Liver (tissue), 9 donors: ENCODE data around the gene EDN3. TPM values are rescaled to one million over a fixed set of nuclear protein-coding genes. Genes with fewer than 3 reads are reported as not detected.

Experiments
- DNase-seq: peaks from one replicate; pipeline ENCODE4 v3.0.0-alpha.2; 2017; ENCODE audit warnings: low spot score
- H3K27ac ChIP-seq, 2 donors: one replicate each; pipeline ENCODE4 v1.7.0; 2013; ENCODE audit warnings: inconsistent platforms in 2 of 2, low read length in 2 of 2, control low read depth in 1 of 2, low read depth in 1 of 2, mild to moderate bottlenecking in 1 of 2
- H3K27me3 ChIP-seq, 4 donors: one replicate each; pipeline versions ENCODE4 v1.6.1 to v1.7.0; 2013; ENCODE audit warnings: low read length in 3 of 4, inconsistent platforms in 1 of 4, mild to moderate bottlenecking in 1 of 4, moderate library complexity in 1 of 4; ENCODE audit not compliant: control insufficient read depth in 4 of 4, insufficient read depth in 4 of 4
- H3K36me3 ChIP-seq, 4 donors: one replicate each; pipeline versions ENCODE4 v1.6.1 to v1.7.0; 2013; ENCODE audit warnings: low read length in 3 of 4, mild to moderate bottlenecking in 3 of 4, low read depth in 1 of 4, moderate library complexity in 1 of 4; ENCODE audit not compliant: control insufficient read depth in 4 of 4, insufficient read depth in 3 of 4
- H3K4me1 ChIP-seq, 4 donors: one replicate each; pipeline versions ENCODE4 v1.6.1 to v1.7.0; 2013; ENCODE audit warnings: low read length in 3 of 4, mild to moderate bottlenecking in 3 of 4, moderate library complexity in 1 of 4; ENCODE audit not compliant: control insufficient read depth in 4 of 4, insufficient read depth in 4 of 4
- H3K4me3 ChIP-seq, 3 donors: one replicate each; pipeline versions ENCODE4 v1.6.1 to v1.7.0; 2013; ENCODE audit warnings: low read length in 3 of 3, control low read depth in 1 of 3, low read depth in 1 of 3, mild to moderate bottlenecking in 1 of 3
- H3K9ac ChIP-seq, 2 donors: one replicate each; pipeline ENCODE4 v1.7.0; 2013; ENCODE audit warnings: low read length in 2 of 2, mild to moderate bottlenecking in 2 of 2, moderate library complexity in 2 of 2, control low read depth in 1 of 2, low read depth in 1 of 2
- H3K9me3 ChIP-seq, 4 donors: one replicate each; pipeline versions ENCODE4 v1.6.1 to v1.7.0; 2013; ENCODE audit warnings: low read length in 3 of 4; ENCODE audit not compliant: control insufficient read depth in 4 of 4
- ATF3 ChIP-seq: IDR thresholded peaks from 2 replicates; pipeline ENCODE4 v1.6.1; 2016; ENCODE audit warnings: antibody characterized with exemption
- CTCF ChIP-seq: fragments of 150-350 bp; IDR thresholded peaks from 2 replicates; pipeline ENCODE4 v1.5.1; 2017; ENCODE audit warnings: improper control_type of control experiment, low read depth, low read length; ENCODE audit not compliant: missing input control
- EGR1 ChIP-seq, 2 donors: IDR thresholded peaks; 2 replicates each; pipeline ENCODE4 v1.6.1; 2016 to 2018; ENCODE audit warnings: antibody characterized with exemption in 2 of 2, low read depth in 2 of 2
- FOXA2 ChIP-seq: IDR thresholded peaks from 2 replicates; pipeline ENCODE4 v1.6.1; 2016; ENCODE audit warnings: antibody characterized with exemption
- HNF4A ChIP-seq, 2 donors: conservative IDR thresholded peaks; 2 replicates each; pipeline ENCODE4 v1.6.1; 2016; ENCODE audit warnings: antibody characterized with exemption in 2 of 2, mild to moderate bottlenecking in 2 of 2
- HNF4G ChIP-seq: IDR thresholded peaks from 2 replicates; pipeline ENCODE4 v1.6.1; 2016; ENCODE audit warnings: antibody characterized with exemption
- JUND ChIP-seq, 2 donors: IDR thresholded peaks; 2 replicates each; pipeline ENCODE4 v1.6.1; 2016; ENCODE audit warnings: antibody characterized with exemption in 2 of 2
- MAX ChIP-seq: IDR thresholded peaks from 2 replicates; pipeline ENCODE4 v1.6.1; 2016; ENCODE audit warnings: antibody characterized with exemption
- NR2F2 ChIP-seq: IDR thresholded peaks from 2 replicates; pipeline ENCODE4 v1.6.1; 2016; ENCODE audit warnings: antibody characterized with exemption
- RAD21 ChIP-seq, 2 donors: IDR thresholded peaks; 2 replicates each; pipeline ENCODE4 v1.6.1; 2016; ENCODE audit warnings: antibody characterized with exemption in 2 of 2, mild to moderate bottlenecking in 2 of 2
- REST ChIP-seq: IDR thresholded peaks from 2 replicates; pipeline ENCODE4 v1.6.1; 2016; ENCODE audit warnings: antibody characterized with exemption, mild to moderate bottlenecking
- RXRA ChIP-seq, 2 donors: IDR thresholded peaks; 2 replicates each; pipeline ENCODE4 v1.6.1; 2017 to 2018; ENCODE audit warnings: antibody characterized with exemption in 2 of 2, mild to moderate bottlenecking in 1 of 2
- SP1 ChIP-seq: IDR thresholded peaks from 2 replicates; pipeline ENCODE4 v1.6.1; 2018; ENCODE audit warnings: antibody characterized with exemption, mild to moderate bottlenecking
- TAF1 ChIP-seq: conservative IDR thresholded peaks from 2 replicates; pipeline ENCODE4 v1.6.1; 2016; ENCODE audit warnings: antibody characterized with exemption, mild to moderate bottlenecking
- YY1 ChIP-seq: IDR thresholded peaks from 2 replicates; pipeline ENCODE4 v1.6.1; 2016; ENCODE audit warnings: antibody characterized with exemption, mild to moderate bottlenecking
- ZBTB33 ChIP-seq: IDR thresholded peaks from 2 replicates; pipeline ENCODE4 v1.6.1; 2016; ENCODE audit warnings: antibody characterized with exemption
- WGBS: extraction: QIAGEN DNeasy Blood & Tissue Kit; methylation state at CpG from one replicate; pipeline ENCODE4 v1.1.7; 2013; 5-methylcytosine and 5-hydroxymethylcytosine counted together
- polyA plus RNA-seq, 2 donors: library from polyadenylated mRNA; stranded (reverse) in 1 of 2; unstranded in 1 of 2; fragments of 200-250 nt in 1 of 2; fragments of >200 nt in 1 of 2; fragmentation: Nextera tagmentation in 1 of 2; extraction: Ambion mirVana in 1 of 2; gene quantifications; one replicate each; pipeline versions ENCODE4 v1.2.1 to v1.2.3, GENCODE V29; 2013 to 2015
- total RNA-seq, 2 donors: library from RNA; depleted of rRNA; stranded (reverse); fragments of >200 nt; gene quantifications; one replicate each; pipeline ENCODE4 v1.2.3, GENCODE V29; 2014
- donor health status: healthy.
- donor health status: healthy.
- donor health status: healthy.
- donor health status: healthy.
- donor health status: healthy.

Gene EDN3
- total and polyA plus RNA-seq, 4 donors: 0.09 TPM; not detected in 3

- Histone ChIP-seq H3K27me3 (peaks cover 0 to 6% (median 0%) of the 10 kb centered on the region in 4 donors), H3K9ac (no peak overlapping the region), H3K4me3 (no peak overlapping the region), H3K36me3 (no peaks in the 10 kb centered on the region), H3K4me1 (no peaks in the 10 kb centered on the region), H3K27ac (no peak overlapping the region), H3K9me3 (no peaks in the 10 kb centered on the region)
- no peak for DNase-seq
- 89% methylated on average over 15 of the region's 15 CpGs for WGBS
- TF ChIP-seq YY1 (no peak), ZBTB33 (no peak), HNF4A (conservative IDR thresholded peaks at IDR 0.05) (no peak), MAX (no peak), HNF4G (no peak), REST (no peak), RAD21 (IDR thresholded peaks at IDR 0.05) (no peak), TAF1 (no peak)
Measured at GRCh38 chr20:59359906-59360725, 59.7 kb downstream of the EDN3 start.

GRCh38 chr20:59360934-59361333 is 60.5 kb downstream of the EDN3 start:
- no peak for DNase-seq
- no peaks in the 10 kb centered on the region for H3K9me3 ChIP-seq
- no peak overlapping the region for H3K27ac ChIP-seq
- H3K9ac ChIP-seq: no peak overlapping the region
- H3K4me3 ChIP-seq: no peak overlapping the region
- no peaks in the 10 kb centered on the region for H3K4me1 ChIP-seq
- no peaks in the 10 kb centered on the region for H3K36me3 ChIP-seq
- H3K27me3 ChIP-seq: peaks cover 0 to 6% (median 0%) of the 10 kb centered on the region in 4 donors
- 95% methylated on average over 4 of the region's 4 CpGs for WGBS
- TF ChIP-seq HNF4A (conservative IDR thresholded peaks at IDR 0.05): no peak
- no peak for TF ChIP-seq MAX
- no peak for TF ChIP-seq ZBTB33
- no peak for TF ChIP-seq HNF4G
- TF ChIP-seq YY1: no peak
- TF ChIP-seq TAF1: no peak
- no peak for TF ChIP-seq REST
- no peak for TF ChIP-seq RXRA (IDR thresholded peaks at IDR 0.05)
- no peak for TF ChIP-seq EGR1 (IDR thresholded peaks at IDR 0.05; ENCODE audit: low read depth in 2 of 2)
- no peak for TF ChIP-seq SP1
- no peak for TF ChIP-seq JUND (IDR thresholded peaks at IDR 0.05)
- no peak for TF ChIP-seq RAD21 (IDR thresholded peaks at IDR 0.05)
- TF ChIP-seq CTCF: no peak
- TF ChIP-seq ATF3: no peak
- TF ChIP-seq NR2F2: no peak
- no peak for TF ChIP-seq FOXA2
